ENCODE data around the gene SH3GL2. TPM values are rescaled to one million over a fixed set of nuclear protein-coding genes. Genes with fewer than 3 reads are reported as not detected.

Gene SH3GL2
- total and polyA plus RNA-seq, 2 donors (not counting 3 experiments of a cell fraction or from before 2014, with no cell fraction given) = 0.12 TPM; not detected in 1

GRCh38 chr9:17839776-17840175 is 260.9 kb downstream of the SH3GL2 start:
- Histone ChIP-seq H3K4me3 (replicated peaks in 1 of 3; ENCODE audit: insufficient read depth in 1 of 3, low read depth in 1 of 3, low read length in 3 of 3) (no peak overlapping the region), H3K9me1 (replicated peaks; ENCODE audit: control insufficient read depth, extremely low read depth, insufficient read depth, low read length) (no peaks in the 10 kb centered on the region), H3K27ac (ENCODE audit: insufficient read depth, low read depth, low read length) (no peak overlapping the region), H3K9ac (replicated peaks; ENCODE audit: extremely low read depth, insufficient read depth, low read length) (no peak overlapping the region), H3K9me3 (replicated peaks; ENCODE audit: control insufficient read depth, insufficient read depth, low read length) (no peaks in the 10 kb centered on the region), H3K36me3 (ENCODE audit: control insufficient read depth in 2 of 2, extremely low read depth in 1 of 2, insufficient read depth in 2 of 2, low read length in 2 of 2) (no peaks in the 10 kb centered on the region), H4K20me1 (replicated peaks; ENCODE audit: control insufficient read depth, extremely low read depth, insufficient read depth, low read length) (no peaks in the 10 kb centered on the region), H3K4me2 (ENCODE audit: insufficient read depth, low read length) (no peak overlapping the region), H2AFZ (ENCODE audit: low read depth, low read length) (no peak overlapping the region), H3K79me2 (ENCODE audit: control insufficient read depth, insufficient read depth, low read length) (no peaks in the 10 kb centered on the region), H3K27me3 (ENCODE audit: control insufficient read depth in 2 of 2, insufficient read depth in 2 of 2, low read length in 2 of 2) (no peaks in the 10 kb centered on the region), H3K4me1 (ENCODE audit: control insufficient read depth, extremely low read depth, insufficient read depth, low read length) (no peaks in the 10 kb centered on the region)
- BruUV-seq (replicated peaks) = no TSS peak
- TF ChIP-seq JUN (IDR thresholded peaks at IDR 0.05; ENCODE audit: borderline replicate concordance, insufficient read depth, insufficient read length, low read depth) (no peak), CTCF (IDR thresholded peaks at IDR 0.05; ENCODE audit: extremely low read depth in 1 of 2, insufficient read depth in 1 of 2, low read depth in 1 of 2, low read length in 2 of 2) (no peak), MYC (IDR thresholded peaks at IDR 0.05; ENCODE audit: low read depth, low read length) (no peak), GATA2 (IDR thresholded peaks at IDR 0.05; ENCODE audit: insufficient read depth, insufficient read length, low read depth, low read length) (no peak), FOS (IDR thresholded peaks at IDR 0.05; ENCODE audit: borderline replicate concordance, insufficient read depth, low read length) (no peak), POLR2A (IDR thresholded peaks at IDR 0.05; ENCODE audit: low read depth, low read length) (no peak)
- intact Hi-C loops (cut with micrococcal nuclease) (no loop called here), dilution Hi-C loops (cut with MboI; ENCODE audit: extremely low pct_ligation_motif_present, low sequenced_read_pairs) (no loop called here)
- CTCF ChIA-PET = interaction anchor here (1.4 to 1.6 kb wide), 2 partner anchors 29 to 220 kb away, joined by 3 to 4 read pairs; no protein-coding TSS in a partner anchor
- FAIRE-seq (no peak), DNase-seq (ENCODE audit: low read depth, low spot score) (no peak)
- POLR2A ChIA-PET = no interaction called here

- Histone ChIP-seq H3K36me3 (ENCODE audit: control insufficient read depth in 2 of 2, extremely low read depth in 1 of 2, insufficient read depth in 2 of 2, low read length in 2 of 2) (no peaks in the 10 kb centered on the region), H3K9me3 (replicated peaks; ENCODE audit: control insufficient read depth, insufficient read depth, low read length) (no peaks in the 10 kb centered on the region), H3K9ac (replicated peaks; ENCODE audit: extremely low read depth, insufficient read depth, low read length) (no peak overlapping the region), H3K4me2 (ENCODE audit: insufficient read depth, low read length) (no peak overlapping the region), H3K27me3 (ENCODE audit: control insufficient read depth in 2 of 2, insufficient read depth in 2 of 2, low read length in 2 of 2) (no peaks in the 10 kb centered on the region), H3K79me2 (ENCODE audit: control insufficient read depth, insufficient read depth, low read length) (no peaks in the 10 kb centered on the region), H4K20me1 (replicated peaks; ENCODE audit: control insufficient read depth, extremely low read depth, insufficient read depth, low read length) (no peaks in the 10 kb centered on the region), H3K4me3 (replicated peaks in 1 of 3; ENCODE audit: insufficient read depth in 1 of 3, low read depth in 1 of 3, low read length in 3 of 3) (no peak overlapping the region), H3K9me1 (replicated peaks; ENCODE audit: control insufficient read depth, extremely low read depth, insufficient read depth, low read length) (no peaks in the 10 kb centered on the region), H2AFZ (ENCODE audit: low read depth, low read length) (no peak overlapping the region), H3K4me1 (ENCODE audit: control insufficient read depth, extremely low read depth, insufficient read depth, low read length) (no peaks in the 10 kb centered on the region), H3K27ac (ENCODE audit: insufficient read depth, low read depth, low read length) (no peak overlapping the region)
- intact Hi-C loops (cut with micrococcal nuclease) = no loop called here
- BruUV-seq (replicated peaks) = no TSS peak
- POLR2A ChIA-PET = no interaction called here
- CTCF ChIA-PET = no interaction called here
- dilution Hi-C loops (cut with MboI; ENCODE audit: extremely low pct_ligation_motif_present, low sequenced_read_pairs) = no loop called here
- FAIRE-seq = no peak
- TF ChIP-seq CTCF (IDR thresholded peaks at IDR 0.05; ENCODE audit: extremely low read depth in 1 of 2, insufficient read depth in 1 of 2, low read depth in 1 of 2, low read length in 2 of 2) = no peak
- no peak for TF ChIP-seq MYC (IDR thresholded peaks at IDR 0.05; ENCODE audit: low read depth, low read length)
- TF ChIP-seq, protein P1, sequence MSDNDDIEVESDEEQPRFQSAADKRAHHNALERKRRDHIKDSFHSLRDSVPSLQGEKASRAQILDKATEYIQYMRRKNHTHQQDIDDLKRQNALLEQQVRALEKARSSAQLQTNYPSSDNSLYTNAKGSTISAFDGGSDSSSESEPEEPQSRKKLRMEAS (IDR thresholded peaks at IDR 0.05; ENCODE audit: insufficient read depth, insufficient read length) = no peak
- no peak for TF ChIP-seq FOS (IDR thresholded peaks at IDR 0.05; ENCODE audit: borderline replicate concordance, insufficient read depth, low read length)
- no peak for TF ChIP-seq JUN (IDR thresholded peaks at IDR 0.05; ENCODE audit: borderline replicate concordance, insufficient read depth, insufficient read length, low read depth)
- no peak for TF ChIP-seq POLR2A (IDR thresholded peaks at IDR 0.05; ENCODE audit: low read depth, low read length)
- no peak for TF ChIP-seq GATA2 (IDR thresholded peaks at IDR 0.05; ENCODE audit: insufficient read depth, insufficient read length, low read depth, low read length)
- TF ChIP-seq POLR2AphosphoS5 (IDR thresholded peaks at IDR 0.05; ENCODE audit: insufficient read depth, low read depth, low read length) = no peak
- no peak for TF ChIP-seq EZH2 (IDR thresholded peaks at IDR 0.05; ENCODE audit: borderline replicate concordance, low read depth, low read length, severe bottlenecking)
- DNase-seq (ENCODE audit: low read depth, low spot score) = no peak
These were observed 264.4 kb downstream of the SH3GL2 start for GRCh38 chr9:17843236-17843635.
